DOHH2 (cell line): ENCODE results near the gene PITPNC1.

Experiments used
- CTCF ChIP-seq: fragments of 200-600 bp; sonication (generic); IDR thresholded peaks from one replicate; pipeline ENCODE4 v1.5.1; 2014; ENCODE audit warnings: antibody characterized with exemption, mild to moderate bottlenecking, low read depth, low read length; ENCODE audit not compliant: poor library complexity, severe bottlenecking
- EZH2phosphoT487 ChIP-seq: fragments of 200-600 bp; sonication (generic); IDR thresholded peaks from 2 replicates; pipeline ENCODE4 v1.6.1; 2017; ENCODE audit warnings: borderline replicate concordance, mild to moderate bottlenecking, antibody characterized with exemption, low read length, moderate library complexity, mixed read lengths

- TF ChIP-seq EZH2phosphoT487 (no peak), CTCF (no peak)
Observed at GRCh38 chr17:67456103-67456502, 79.0 kb downstream of the PITPNC1 start.
